COR-L47 (cell line): Measurements from ENCODE around the gene MMP17.
"Not testable (repeated sequence)": the region's sequence is repeated elsewhere in the genome, so short reads cannot be mapped to it uniquely, and the experiment has no call there.

Source experiments
- DNase-seq: peaks from one replicate; lab custom pipeline; 2025; lab: John Stamatoyannopoulos, UW

Gene MMP17

DNA sequence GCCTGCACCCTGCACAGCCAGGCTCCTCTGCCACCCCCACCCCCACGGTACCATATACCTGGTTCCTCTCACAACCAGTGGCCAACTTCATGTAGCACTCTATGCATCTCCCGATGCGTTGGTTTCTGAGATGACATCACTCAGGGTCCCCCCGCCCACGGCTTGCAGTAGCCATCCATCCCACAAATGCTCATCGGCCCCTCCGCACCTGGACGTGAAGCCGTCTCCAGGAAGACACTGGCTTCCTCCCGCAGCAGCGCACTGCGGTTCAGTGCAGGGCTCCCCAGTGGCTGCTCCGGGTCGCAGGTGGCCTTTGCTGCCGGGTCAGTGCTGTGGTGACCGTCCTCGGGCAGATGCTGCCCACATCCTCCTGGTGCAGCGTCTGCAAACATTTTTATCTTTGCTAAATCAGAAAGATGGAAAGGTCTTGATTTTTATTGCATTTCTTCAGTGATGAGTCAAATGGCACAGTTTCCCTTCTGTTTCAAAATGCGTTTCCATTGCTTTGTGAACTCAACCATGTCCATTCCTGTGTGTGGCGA, 27.5 kb upstream of the MMP17 start:
- no peak for DNase-seq

DNA sequence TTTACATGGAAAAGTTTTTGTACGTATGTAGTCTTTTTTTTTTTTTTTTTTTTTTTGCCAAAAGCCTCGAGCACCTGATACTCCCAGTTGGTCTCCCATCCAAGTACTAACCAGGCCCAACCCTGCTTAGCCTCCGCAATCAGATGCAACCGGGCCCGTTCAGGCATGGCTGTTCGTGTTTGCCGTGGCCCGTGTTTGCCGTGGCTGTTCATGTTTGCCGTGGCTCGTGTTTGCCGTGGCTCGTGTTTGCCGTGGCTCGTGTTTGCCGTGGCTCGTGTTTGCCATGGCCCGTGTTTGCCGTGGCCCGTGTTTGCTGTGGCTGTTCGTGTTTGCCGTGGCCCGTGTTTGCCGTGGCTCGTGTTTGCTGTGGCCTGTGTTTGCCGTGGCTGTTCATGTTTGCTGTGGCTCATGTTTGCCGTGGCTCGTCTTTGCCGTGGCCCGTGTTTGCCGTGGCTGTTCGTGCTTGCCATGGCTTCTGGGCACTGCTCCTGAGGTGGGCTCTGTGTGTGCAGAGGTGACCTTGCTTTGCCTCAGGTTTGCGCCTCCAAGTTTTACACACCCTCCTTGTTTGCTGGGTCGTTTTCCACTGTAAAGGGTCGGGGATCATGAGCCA, 26.8 kb upstream of the MMP17 start:
- no peak for DNase-seq

- no peak for DNase-seq
These were observed 24.2 kb upstream of the MMP17 start for GRCh38 chr12:131803961-131804521.

GRCh38 chr12:131805421-131805820, 22.8 kb upstream of the MMP17 start:
- DNase-seq, result no peak

DNA sequence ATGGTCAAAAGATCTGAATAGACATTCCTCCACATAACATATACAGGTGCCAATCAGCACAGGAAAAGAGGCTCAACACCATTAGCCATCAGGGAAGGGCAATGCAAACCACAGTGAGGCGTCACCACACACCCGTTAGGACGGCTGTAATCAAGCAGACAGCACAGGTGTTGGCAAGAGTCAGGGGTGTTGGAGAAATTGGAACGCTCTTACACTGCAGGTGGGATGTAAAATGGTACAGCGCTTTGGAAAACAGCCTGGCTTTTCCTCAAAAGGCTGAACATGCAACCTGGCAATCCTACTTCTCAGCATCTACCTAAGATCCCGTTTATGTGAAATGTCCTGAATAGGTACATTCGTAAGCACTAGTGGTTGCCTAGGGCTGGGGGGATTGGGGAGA, 21.5 kb upstream of the MMP17 start:
- DNase-seq, result no peak

GRCh38 chr12:131808744-131809371, 19.3 kb upstream of the MMP17 start:
- no peak for DNase-seq

GRCh38 chr12:131809476-131810254, 18.5 kb upstream of the MMP17 start:
- DNase-seq, result not testable (repeated sequence)

DNA sequence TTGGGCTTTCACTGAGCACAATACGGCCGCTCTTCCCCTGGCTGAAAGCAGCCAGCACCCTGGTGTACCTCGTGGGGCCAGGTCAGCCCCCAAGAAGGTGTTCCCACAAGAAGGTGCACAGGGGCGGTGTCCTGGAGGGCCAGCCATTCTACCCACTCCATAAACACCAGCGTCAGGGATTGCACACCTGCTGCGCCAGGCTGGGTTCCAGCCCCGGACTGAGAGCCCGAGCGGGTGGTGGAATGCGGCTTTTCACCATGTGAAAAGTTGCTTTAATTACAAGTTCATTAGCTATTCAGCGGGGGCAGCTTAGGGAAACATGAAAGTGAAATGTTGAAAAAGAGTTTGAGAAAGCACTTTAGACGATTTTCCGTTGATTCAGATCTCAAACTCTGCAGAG, 17.5 kb upstream of the MMP17 start:
- DNase-seq, result no peak

GRCh38 chr12:131815131-131815530, 13.1 kb upstream of the MMP17 start:
- DNase-seq, result no peak

DNA sequence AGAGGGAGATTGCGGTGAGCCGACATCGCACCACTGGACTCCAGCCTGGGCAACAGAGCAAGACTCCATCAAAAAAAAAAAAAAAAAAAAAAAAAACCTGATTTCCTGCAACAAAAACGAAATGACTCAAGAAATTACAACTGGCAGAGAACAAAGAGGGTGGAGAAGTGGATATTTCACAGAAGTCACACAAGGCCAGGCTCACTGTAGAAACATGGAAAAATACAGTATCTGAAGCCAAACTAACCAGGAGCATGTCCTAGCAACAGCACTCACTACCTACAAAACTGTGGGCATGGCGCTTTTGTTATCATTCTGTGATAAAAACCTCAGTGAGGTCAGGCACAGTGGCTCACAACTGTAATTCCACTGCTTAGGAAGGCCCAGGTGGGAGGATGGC, 11.7 kb upstream of the MMP17 start:
- no peak for DNase-seq

DNA sequence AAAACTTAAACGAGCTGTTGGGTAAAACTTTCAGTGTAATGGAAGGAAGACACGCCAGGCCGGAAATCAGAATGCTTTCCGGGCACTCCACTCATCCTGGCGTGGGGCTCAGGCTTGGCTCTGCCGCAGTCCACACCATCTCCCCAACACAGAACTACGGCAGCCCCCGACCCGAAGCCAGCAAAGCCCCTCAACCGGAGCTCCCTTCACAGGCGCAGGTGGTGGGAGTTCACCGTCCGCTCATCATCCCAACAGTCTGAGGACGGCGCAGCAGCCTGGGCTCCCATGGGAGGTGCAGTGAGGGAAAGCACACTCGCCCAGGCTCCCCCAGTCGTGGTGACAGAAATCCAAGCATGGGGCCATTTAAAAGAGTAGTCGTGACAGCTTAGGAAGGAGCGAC, 11.0 kb upstream of the MMP17 start:
- no peak for DNase-seq

DNA sequence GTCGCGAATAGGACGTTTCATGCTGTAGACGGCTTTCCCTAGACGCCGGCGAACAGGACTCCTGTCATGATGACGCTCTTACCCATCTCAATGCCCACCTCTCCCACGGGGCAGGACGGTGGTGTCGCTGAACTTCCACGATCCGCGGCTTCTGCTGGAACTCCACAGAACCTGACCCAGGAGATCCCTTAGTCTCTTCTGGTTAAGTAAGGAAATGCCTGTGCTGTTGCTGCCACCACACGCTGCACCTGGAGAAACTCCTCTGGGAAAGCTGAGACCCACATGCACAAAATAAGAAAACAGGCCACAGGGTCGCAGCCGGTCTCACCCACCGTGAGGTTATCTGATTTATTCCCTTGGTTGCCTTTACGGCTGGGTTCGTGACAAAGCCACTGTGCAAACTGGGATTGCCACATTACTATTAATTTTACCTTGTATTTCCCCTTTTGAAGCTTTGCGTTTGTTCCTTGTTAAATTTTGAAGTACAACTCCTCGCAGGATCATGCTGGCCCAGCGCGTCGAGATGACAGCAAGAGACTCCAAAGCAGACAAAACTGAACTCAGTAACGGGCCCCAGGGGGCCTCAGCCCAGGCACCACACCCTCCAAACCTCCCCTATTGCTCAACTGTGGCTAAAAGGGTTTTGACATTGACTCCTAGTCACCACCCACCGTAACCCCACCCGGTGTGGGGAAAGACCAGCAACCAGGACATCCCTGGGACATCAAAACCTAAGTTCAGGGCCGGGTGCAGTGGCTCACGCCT, 9.2 kb upstream of the MMP17 start:
- DNase-seq, result no peak

GRCh38 chr12:131824450-131824849, 3.7 kb upstream of the MMP17 start:
- no peak for DNase-seq

DNA sequence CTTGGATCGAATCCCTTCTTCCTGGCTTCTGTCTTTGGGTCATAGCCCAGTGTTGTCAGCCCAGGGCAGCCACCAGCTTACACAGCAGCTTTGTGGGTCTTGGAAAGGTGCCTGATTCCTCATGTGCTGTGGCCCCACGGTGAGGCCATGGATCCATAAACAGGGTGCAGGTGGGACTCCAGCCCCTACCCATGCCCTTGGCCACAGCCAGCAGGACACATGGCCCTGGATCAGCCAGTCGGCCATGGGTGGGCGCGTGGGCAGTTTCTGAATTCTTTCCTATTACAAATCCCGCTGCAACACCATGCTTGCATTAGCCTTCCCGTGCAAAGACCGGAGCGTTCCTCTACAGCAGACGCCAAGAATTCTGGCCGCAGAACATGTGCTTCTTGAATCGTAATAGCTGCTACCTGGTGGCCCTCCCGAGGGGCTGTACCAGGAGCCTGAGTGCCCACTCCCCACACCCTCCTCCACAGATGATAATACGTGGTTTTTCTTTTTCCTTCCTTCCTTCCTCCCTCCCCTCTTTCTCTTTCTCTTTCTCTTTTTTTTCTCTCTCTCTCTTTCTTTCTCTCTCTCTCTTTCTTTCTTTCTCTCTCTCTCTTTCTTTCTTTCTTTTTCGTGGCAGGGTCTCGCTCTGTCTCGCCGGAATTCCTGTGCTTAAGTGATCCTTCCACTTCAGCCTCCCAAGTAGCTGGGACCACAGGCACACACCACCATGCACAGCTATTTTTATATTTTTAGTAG, 2.9 kb upstream of the MMP17 start:
- no peak for DNase-seq

DNA sequence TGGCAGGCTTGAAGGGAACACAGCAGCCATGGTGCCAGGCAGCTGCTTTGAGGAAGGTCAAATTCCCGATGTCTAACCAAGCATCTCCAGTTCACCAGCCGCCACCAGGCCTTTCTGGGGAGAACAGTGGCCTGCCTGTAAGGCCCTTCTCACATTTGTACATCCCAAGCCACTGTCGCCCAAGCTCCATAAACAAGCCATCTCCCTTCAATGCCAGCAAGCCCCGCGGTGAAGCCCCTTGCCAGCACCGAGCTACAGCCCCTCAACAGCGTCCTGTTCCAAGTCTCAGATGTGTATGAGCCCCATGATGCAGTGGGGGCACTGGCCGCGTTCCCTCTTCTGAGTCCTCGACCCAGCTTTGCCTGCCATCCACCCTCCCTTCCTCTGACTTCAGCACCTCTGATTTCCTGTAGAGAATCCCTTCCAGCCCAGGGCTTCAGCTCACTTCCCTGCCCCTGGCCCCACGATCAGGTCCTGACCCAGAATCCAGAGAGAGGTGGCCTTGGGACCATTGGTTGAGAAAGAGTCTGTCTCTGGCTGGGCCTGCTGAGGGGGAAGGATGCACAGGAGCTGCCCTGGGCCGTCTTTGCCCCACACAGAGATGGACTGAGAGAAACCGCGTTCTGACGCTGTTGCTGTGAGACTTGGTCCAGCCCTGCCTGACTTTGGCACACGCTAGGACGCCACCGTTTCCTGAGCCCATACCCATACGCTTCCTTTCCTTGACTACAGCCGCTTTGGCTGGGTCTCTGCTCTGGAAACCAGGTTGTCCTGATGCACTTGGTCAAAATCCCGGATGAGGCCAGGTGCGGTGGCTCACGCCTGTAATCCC, 1.9 kb upstream of the MMP17 start:
- no peak for DNase-seq

GRCh38 chr12:131828671-131829355, 620 bp downstream of the MMP17 start:
- DNase-seq, result no peak

GRCh38 chr12:131829356-131829747, 1.2 kb downstream of the MMP17 start:
- no peak for DNase-seq

DNA sequence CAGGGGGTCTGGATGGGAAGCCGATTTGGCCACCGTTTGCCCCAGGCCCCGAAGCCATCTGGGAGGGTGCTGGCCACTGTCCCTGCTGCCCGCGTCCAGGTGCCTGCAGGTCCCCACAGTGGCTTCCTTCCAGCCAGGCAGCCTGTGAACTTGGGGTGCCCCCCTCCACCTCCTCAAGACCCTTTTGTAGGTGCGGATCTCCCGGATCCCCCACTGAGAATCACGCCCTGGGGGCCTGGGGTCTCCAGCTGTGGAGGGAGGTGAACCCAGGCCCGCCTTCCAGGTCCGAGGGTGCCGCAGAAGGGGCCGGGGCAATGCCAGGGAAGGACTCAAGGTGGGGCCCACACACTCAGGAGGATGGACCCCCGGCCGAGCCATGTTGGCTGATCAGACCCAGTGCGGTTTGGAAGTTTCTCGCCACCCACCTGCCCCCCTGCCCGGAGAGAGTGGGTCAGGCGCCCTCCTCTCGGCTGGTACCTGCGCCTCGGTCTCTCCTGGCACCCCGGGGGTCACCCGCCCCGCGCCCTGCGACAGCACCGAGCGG, 1.7 kb downstream of the MMP17 start:
- no peak for DNase-seq

DNA sequence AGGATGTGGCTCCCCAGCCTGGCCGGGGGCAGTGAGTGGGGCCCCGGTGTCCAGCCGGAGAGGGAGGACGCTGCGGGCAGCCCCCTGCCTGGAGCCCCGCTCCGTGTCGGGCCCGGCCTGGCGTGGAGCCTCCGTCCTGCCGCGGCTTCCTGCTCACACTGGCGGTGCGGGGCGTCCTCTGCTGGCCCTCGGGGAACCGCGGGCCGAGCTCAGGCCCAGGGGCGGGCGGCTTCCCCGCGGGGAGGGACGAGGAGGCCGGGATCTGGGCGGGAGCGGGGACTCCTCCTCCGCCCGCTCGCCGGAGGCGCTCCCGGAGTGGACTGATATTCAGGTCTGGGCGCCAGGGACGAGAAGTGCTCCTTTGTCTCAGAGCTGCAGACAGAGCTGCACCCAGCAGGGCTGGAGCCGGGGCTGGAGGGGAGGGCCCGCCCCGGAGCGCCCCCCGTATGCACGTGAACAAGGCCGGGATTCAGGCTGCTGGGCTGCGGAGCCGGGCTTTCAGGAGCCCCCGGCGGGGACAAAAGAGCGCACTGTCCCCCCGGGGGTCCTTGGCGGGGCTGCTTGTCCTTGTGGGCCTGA, 2.2 kb downstream of the MMP17 start:
- DNase-seq, result peak; percentile 80
